Astrocyte (in vitro differentiated cells and primary cell): ENCODE data around the gene STRBP. TPM values are rescaled to one million over a fixed set of nuclear protein-coding genes. Genes with fewer than 3 reads are reported as not detected.

ENCODE experiments used
- DNase-seq: peaks from one replicate; pipeline ENCODE4 v3.0.0-alpha.2; 2010; ENCODE audit warnings: low read depth
- FAIRE-seq: peaks from 2 replicates; lab custom pipeline; 2011; peaks lifted over from hg19 to GRCh38; lab: Jason Lieb, UNC
- H2AFZ ChIP-seq: 2 replicates; pipeline ENCODE4 v1.6.0; 2012; ENCODE audit warnings: low read depth, low read length, inconsistent platforms
- H3K27ac ChIP-seq: 2 replicates; pipeline ENCODE4 v1.5.1; 2011; ENCODE audit warnings: low read depth, low read length, inconsistent platforms
- H3K27me3 ChIP-seq: 2 replicates; pipeline ENCODE4 v1.6.0; 2011; ENCODE audit warnings: low read length, inconsistent platforms; ENCODE audit not compliant: insufficient read depth
- H3K36me3 ChIP-seq: 2 replicates; pipeline ENCODE4 v1.5.1; 2011; ENCODE audit warnings: low read length, inconsistent platforms; ENCODE audit not compliant: insufficient read depth
- H3K4me1 ChIP-seq: 2 replicates; pipeline ENCODE4 v1.5.1; 2011; ENCODE audit warnings: low read length, inconsistent platforms; ENCODE audit not compliant: insufficient read depth
- H3K4me2 ChIP-seq: 2 replicates; pipeline ENCODE4 v1.6.0; 2012; ENCODE audit warnings: low read length, inconsistent platforms
- H3K4me3 ChIP-seq: 2 replicates; pipeline ENCODE4 v1.5.1; 2011; ENCODE audit warnings: low read depth, mild to moderate bottlenecking, low read length, inconsistent platforms; ENCODE audit not compliant: insufficient read depth
- H3K79me2 ChIP-seq: 2 replicates; pipeline ENCODE4 v1.6.0; 2012; ENCODE audit warnings: mild to moderate bottlenecking, low read length, inconsistent platforms; ENCODE audit not compliant: insufficient read depth
- H3K9ac ChIP-seq: 2 replicates; pipeline ENCODE4 v1.6.0; 2012; ENCODE audit warnings: mild to moderate bottlenecking, low read length, inconsistent platforms
- H3K9me3 ChIP-seq: 2 replicates; pipeline ENCODE4 v1.5.1; 2012; ENCODE audit warnings: low read depth, mild to moderate bottlenecking, low read length, inconsistent platforms; ENCODE audit not compliant: insufficient read depth
- H4K20me1 ChIP-seq: 2 replicates; pipeline ENCODE4 v1.6.0; 2012; ENCODE audit warnings: low read length, inconsistent platforms; ENCODE audit not compliant: insufficient read depth
- H3K27ac Mint-ChIP-seq: one replicate; pipeline ENCODE4 v1.8.0; 2021; ENCODE audit warnings: mild to moderate bottlenecking, mixed read lengths; ENCODE audit not compliant: unreplicated experiment
- H3K27me3 Mint-ChIP-seq: one replicate; pipeline ENCODE4 v1.8.0; 2021; ENCODE audit warnings: low read depth, mixed read lengths; ENCODE audit not compliant: unreplicated experiment
- H3K36me3 Mint-ChIP-seq: one replicate; pipeline ENCODE4 v1.8.0; 2021; ENCODE audit warnings: low read depth, mixed read lengths; ENCODE audit not compliant: unreplicated experiment
- H3K4me1 Mint-ChIP-seq: one replicate; pipeline ENCODE4 v1.8.0; 2021; ENCODE audit warnings: low read depth, mixed read lengths; ENCODE audit not compliant: unreplicated experiment
- H3K4me3 Mint-ChIP-seq: one replicate; pipeline ENCODE4 v1.8.0; 2021; ENCODE audit warnings: mild to moderate bottlenecking, moderate library complexity, mixed read lengths; ENCODE audit not compliant: unreplicated experiment
- H3K9me3 Mint-ChIP-seq: one replicate; pipeline ENCODE4 v1.8.0; 2021; ENCODE audit warnings: mild to moderate bottlenecking, mixed read lengths; ENCODE audit not compliant: unreplicated experiment
- CTCF ChIP-seq: IDR thresholded peaks from 2 replicates; pipeline ENCODE4 v1.5.1; 2011; ENCODE audit warnings: low read depth, mild to moderate bottlenecking, inconsistent platforms, low read length, moderate library complexity; ENCODE audit not compliant: insufficient read depth
- EZH2 ChIP-seq: IDR thresholded peaks from 2 replicates; pipeline ENCODE4 v1.6.1; 2012; ENCODE audit warnings: mild to moderate bottlenecking, low read length, inconsistent platforms; ENCODE audit not compliant: insufficient read depth
- total RNA-seq: library from RNA; stranded (reverse); gene quantifications from 2 replicates; pipeline ENCODE4 v1.2.1, GENCODE V29; 2021

Gene STRBP
- total RNA-seq, 1 donor from 2014 or later: 13.1 TPM

- H3K36me3 Mint-ChIP-seq: no peaks in the 10 kb centered on the region
- H3K27me3 Mint-ChIP-seq: no peaks in the 10 kb centered on the region
- Histone ChIP-seq H3K27me3 (no peaks in the 10 kb centered on the region), H3K9me3 (no peaks in the 10 kb centered on the region), H2AFZ (no peak overlapping the region), H3K79me2 (no peaks in the 10 kb centered on the region), H3K4me3 (no peak overlapping the region), H3K4me2 (no peak overlapping the region), H3K9ac (no peak overlapping the region), H4K20me1 (no peaks in the 10 kb centered on the region), H3K36me3 (no peaks in the 10 kb centered on the region), H3K27ac (no peak overlapping the region), H3K4me1 (no peaks in the 10 kb centered on the region)
- H3K9me3 Mint-ChIP-seq: no peaks in the 10 kb centered on the region
- H3K4me1 Mint-ChIP-seq: no peaks in the 10 kb centered on the region
- H3K27ac Mint-ChIP-seq: no peak overlapping the region
- TF ChIP-seq EZH2 (no peak), CTCF (no peak)
- DNase-seq (no peak), FAIRE-seq (no peak)
- no peak overlapping the region for H3K4me3 Mint-ChIP-seq
These were observed 100.9 kb downstream of the STRBP start for GRCh38 chr9:123167474-123167873.

GRCh38 chr9:123165813-123166212 lies 102.6 kb downstream of the STRBP start:
- Histone ChIP-seq H4K20me1 (no peaks in the 10 kb centered on the region), H3K79me2 (no peaks in the 10 kb centered on the region), H3K27me3 (no peaks in the 10 kb centered on the region), H3K36me3 (no peaks in the 10 kb centered on the region), H2AFZ (no peak overlapping the region), H3K9me3 (no peaks in the 10 kb centered on the region), H3K4me1 (no peaks in the 10 kb centered on the region), H3K9ac (no peak overlapping the region), H3K4me3 (no peak overlapping the region), H3K4me2 (no peak overlapping the region), H3K27ac (no peak overlapping the region)
- Mint-ChIP-seq H3K36me3 (no peaks in the 10 kb centered on the region), H3K4me1 (no peaks in the 10 kb centered on the region), H3K4me3 (no peak overlapping the region), H3K27ac (no peak overlapping the region), H3K27me3 (no peaks in the 10 kb centered on the region), H3K9me3 (no peaks in the 10 kb centered on the region)
- DNase-seq: no peak
- no peak for TF ChIP-seq CTCF
- no peak for TF ChIP-seq EZH2
- no peak for FAIRE-seq

- Histone ChIP-seq H3K9ac (no peak overlapping the region), H2AFZ (no peak overlapping the region), H4K20me1 (no peaks in the 10 kb centered on the region), H3K4me3 (no peak overlapping the region), H3K36me3 (no peaks in the 10 kb centered on the region), H3K79me2 (no peaks in the 10 kb centered on the region), H3K9me3 (no peaks in the 10 kb centered on the region), H3K27me3 (no peaks in the 10 kb centered on the region), H3K4me1 (no peaks in the 10 kb centered on the region), H3K4me2 (no peak overlapping the region), H3K27ac (no peak overlapping the region)
- no peak for TF ChIP-seq CTCF
- TF ChIP-seq EZH2: no peak
- FAIRE-seq: no peak
- Mint-ChIP-seq H3K4me3 (no peak overlapping the region), H3K4me1 (no peaks in the 10 kb centered on the region), H3K27me3 (no peaks in the 10 kb centered on the region), H3K36me3 (no peaks in the 10 kb centered on the region), H3K9me3 (no peaks in the 10 kb centered on the region), H3K27ac (no peak overlapping the region)
- no peak for DNase-seq
These were observed 104.1 kb downstream of the STRBP start for GRCh38 chr9:123164285-123164684.
